ENCODE results near the gene CDK11A.
"Not testable (repeated sequence)": the region's sequence is repeated elsewhere in the genome, so short reads cannot be mapped to it uniquely, and the experiment has no call there.

The CDK11A gene

GRCh38 chr1:1754051-1754815, 30.1 kb upstream of the CDK11A start:
- no peak for DNase-seq

GRCh38 chr1:1753607-1754005, 29.4 kb upstream of the CDK11A start:
- no peak for DNase-seq

DNA sequence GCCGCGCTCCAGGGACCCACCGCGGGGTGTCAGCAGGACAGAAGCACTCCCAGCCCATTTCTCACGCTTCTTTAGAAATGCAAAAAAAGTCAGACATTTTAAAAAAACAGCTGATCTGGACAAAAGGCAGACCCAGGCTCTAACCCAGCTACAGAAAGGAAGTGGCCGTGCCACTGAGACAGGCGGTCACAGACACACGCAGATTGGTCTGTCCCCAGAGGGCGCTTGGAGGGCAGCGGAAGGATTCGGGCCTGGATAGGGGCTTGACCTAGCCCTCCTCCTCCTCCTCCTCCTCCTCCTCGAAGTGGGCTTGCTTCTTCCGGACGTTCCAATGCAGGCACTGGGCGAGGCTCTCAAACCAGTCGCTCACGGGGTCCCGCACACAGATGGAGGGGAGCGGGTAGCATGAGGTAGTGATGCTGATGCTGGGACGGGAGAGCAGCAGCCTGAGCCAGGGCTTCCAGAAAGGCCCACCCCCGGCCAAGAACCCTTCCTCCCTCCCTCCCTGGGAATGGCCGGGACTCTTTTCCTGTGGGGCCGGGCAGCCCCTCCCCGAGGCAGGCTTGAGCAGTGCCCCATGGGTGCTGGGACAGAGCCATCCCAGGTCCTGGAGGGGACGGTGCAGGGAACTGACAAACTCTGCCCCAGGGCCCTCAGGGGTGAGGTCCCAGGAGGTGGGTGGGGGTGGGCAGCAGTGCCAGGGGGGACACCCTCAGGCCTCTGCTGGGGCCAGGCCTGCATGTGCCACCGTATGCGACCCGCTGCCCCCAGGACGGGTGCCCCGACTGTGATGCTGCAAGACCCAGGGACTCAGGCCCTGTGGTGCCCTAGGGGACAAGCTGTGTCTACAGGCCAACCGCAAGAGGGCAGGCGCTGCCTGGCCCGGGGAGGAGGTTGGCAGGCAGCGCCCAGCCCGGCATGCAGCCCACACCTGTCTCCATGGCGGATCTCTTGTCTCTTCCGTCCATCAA, 28.8 kb upstream of the CDK11A start:
- no peak for DNase-seq

DNA sequence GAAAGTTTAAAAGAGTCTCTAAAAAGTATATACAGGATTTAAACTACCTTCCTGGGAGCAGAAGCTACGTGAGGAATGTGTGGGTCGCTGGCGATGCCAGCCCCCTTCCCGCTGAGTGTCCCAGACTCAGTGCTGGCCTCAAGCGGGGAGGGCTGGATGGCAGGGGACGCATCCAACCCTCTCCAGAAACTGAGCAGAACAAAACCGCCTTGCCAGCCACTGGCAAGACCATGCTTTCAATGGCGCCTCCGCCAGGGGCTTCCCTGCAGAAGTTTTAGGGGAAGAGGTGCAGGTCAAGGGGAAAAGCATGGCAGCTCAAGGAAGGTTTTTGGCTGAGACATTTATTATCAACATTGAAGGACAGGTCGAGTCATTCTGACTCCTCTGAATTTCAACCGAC, 28.0 kb upstream of the CDK11A start:
- DNase-seq: no peak

DNA sequence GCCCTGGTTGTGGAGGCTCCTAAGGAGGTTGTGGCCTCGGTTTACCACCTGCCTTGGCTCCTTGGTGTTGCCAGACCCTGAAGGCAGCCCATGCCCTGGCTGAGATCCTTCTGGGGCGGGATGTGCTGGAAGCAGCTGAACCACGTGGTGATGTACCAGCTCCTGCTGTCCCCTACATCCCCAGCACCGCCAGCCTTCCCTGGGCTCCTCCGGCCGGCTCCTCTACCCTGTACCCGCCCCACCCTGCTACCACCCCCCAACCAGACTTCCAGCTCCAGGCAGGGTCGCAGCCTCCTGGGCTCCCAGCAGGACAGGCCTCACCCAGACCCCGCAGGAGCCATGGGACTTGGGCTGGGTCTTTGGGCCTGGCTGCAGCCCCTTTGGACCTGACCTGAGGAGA, 25.8 kb upstream of the CDK11A start:
- not testable (repeated sequence) for DNase-seq

DNA sequence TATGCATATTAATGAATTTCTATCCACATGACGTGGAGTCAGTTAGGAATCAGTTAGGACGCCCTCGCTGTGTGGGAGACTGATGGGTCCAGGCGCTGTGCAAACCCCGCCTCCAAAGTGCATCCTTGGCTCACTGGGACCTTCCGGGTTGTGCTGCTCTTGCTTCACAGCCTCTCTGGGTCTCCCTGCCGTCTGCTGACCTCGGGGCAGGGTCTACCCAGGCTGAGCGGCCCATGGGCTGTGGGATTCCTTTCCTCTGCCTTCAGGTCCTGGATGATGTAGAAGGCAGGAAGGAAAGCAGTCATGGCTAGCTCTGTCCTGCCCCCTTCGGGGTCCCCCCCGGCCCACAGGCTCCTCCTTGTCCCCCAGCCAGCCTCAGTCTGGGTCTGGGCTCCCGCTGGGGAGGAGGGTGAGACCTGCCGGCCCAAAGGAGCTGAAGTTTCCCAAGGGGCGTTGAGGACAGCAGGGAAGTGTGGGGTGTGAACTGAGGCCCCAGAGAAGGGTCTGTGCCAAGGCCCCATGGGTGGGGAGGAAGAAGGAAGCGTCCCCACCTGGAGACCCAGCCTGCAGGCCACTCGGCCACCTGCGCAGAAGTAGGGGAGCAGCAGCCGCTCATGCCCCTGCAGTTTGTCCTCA, 24.6 kb upstream of the CDK11A start:
- no peak for DNase-seq

DNA sequence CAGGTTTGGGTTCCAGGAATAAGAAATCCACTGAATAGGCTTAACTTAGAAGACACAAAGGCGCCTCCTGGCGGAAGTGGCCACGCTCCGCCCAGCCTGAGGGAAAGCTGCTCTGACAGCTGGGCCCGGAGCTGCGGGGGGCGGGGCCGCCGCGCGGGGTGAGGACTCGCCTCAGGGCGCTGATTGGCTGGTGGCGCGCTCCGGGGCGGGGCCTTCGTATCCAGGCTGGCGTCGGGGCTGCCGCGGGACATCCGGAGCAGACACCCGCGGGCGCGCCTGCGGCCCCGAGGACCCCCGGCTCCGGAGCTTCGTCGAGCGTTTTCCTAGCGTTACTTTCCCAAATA, 22.4 kb upstream of the CDK11A start:
- not testable (repeated sequence) for DNase-seq

- DNase-seq: not testable (repeated sequence)
These were observed 21.8 kb upstream of the CDK11A start for GRCh38 chr1:1745651-1746565.

DNA sequence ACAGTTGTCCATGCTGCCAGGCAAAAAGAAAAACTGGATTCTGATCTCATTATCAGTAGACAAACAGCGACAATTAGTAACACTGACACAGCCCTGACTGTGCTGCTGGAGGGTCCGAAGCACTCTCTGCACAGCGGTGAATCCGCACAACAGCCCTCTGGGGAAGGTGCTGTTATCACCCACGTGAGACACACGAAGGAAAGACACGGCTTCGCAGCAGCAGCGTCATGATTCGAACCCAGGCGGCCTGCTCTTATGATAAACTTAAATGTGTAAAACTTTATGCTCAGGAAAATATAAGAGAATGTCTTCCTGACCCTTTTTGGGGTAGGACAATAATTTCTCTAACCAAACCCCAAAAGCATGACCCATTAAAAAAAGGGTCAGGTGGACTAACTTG, 18.4 kb upstream of the CDK11A start:
- not testable (repeated sequence) for DNase-seq

GRCh38 chr1:1741013-1741412, 16.9 kb upstream of the CDK11A start:
- DNase-seq: not testable (repeated sequence)

DNA sequence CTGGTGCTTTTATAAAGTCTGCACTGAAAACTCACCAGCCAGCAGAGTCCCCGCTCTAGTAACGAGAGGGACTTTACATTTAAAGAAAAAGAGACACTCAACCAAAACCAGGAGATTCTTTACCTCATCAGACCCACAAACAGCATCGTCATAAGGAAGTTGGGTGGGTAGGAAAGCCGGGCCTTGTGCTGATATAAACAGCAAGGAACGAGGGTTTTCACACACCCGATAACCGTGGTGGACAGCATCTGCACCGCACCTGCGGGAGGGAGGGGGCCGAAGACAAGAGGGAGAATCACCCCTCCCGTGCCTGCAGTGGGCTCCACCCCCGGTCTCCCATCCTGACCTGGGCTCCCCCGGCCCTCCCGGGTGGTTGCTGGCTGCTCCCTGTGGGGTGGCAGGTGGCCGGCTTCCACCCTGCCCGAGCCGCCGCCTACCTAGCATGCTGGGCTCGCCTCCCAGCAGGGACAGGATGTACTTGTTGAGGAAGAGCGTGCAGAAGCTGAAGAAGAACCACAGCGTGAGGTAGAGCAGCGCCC, 14.7 kb upstream of the CDK11A start:
- not testable (repeated sequence) for DNase-seq

DNA sequence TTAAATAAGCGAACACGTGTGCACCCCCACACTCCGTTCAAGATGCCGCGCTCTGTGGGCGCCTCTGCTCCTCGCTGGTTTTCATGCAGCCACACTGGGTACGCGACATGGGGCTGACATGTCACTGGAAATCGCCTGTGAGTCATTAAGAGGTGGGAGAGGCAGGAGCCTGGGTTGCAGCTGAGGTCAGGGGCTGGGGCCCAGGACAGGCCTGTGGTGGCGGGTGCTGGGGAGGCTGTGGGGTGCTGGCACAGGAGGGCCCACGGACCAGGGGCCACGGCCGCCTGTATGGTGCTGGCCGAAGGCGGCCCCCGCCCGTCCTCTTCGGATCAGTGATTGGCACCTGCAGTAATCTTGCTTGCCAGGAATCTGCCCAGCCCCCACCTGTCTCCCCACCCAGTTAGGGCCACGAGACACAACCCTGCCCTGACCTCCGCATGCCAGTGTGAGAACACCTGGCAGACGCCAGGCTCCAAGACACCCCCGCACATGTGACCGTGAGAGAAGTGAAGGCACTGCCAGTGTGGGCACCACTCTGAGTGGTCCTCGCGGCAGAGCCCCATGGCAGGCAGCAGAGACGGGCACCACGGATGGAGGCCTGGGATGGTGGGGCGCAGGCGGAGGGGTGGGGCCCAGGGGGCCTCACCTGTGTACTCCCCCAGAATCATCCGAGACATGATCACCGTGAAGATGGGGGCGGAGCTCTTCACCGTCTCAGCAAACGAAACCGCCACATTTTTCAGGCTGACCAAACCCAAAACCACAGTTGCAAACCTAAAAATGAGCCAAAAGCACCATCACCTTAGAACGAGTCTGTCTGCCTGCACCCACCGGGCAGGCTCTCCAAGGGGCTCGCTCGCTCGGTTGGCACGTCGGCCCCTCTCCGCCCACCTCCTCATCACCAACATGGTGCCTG, 13.8 kb upstream of the CDK11A start:
- DNase-seq: not testable (repeated sequence)

- DNase-seq: no peak
These were observed 8.2 kb upstream of the CDK11A start for GRCh38 chr1:1732381-1732780.

DNA sequence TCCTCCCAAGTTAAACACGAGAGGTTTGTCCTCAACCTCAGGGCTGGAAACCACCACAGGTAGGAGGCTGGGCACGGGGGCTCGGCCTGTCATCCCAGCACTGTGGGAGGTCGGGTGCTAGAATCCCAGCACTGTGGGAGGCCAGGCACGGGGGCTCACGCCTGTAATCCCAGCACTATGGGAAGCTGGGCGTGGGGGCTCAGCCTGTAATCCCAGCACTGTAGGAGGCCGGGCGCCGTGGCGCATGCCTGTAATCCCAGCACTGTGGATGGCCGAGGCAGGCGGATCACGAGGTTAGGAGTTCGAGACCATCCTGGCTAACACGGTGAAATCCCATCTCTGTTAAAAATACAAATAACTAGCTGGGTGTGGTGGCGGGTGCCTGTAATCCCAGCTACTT, 6.7 kb upstream of the CDK11A start:
- no peak for DNase-seq

- not testable (repeated sequence) for DNase-seq
These were observed 6.1 kb upstream of the CDK11A start for GRCh38 chr1:1730230-1730629.

- not testable (repeated sequence) for DNase-seq
These were observed 5.1 kb upstream of the CDK11A start for GRCh38 chr1:1729116-1729816.

- DNase-seq: not testable (repeated sequence)
These were observed 4.3 kb upstream of the CDK11A start for GRCh38 chr1:1728308-1729005.

GRCh38 chr1:1727131-1727651, 3.0 kb upstream of the CDK11A start:
- DNase-seq: not testable (repeated sequence)

- not testable (repeated sequence) for DNase-seq
These were observed 1.9 kb upstream of the CDK11A start for GRCh38 chr1:1726088-1726487.

Data from NCI-H2081 treated with DMSO at 0.1 percent for 48 hours (cell line).